Fibroblast of lung (primary cell): ENCODE data around the gene SERF2. TPM values are rescaled to one million over a fixed set of nuclear protein-coding genes. Genes with fewer than 3 reads are reported as not detected.

ENCODE experiments used
- DNase-seq, 2 donors: peaks; one replicate each; pipeline versions ENCODE4 v3.0.0 to v3.0.0-alpha.2; 2010; ENCODE audit warnings: low read depth in 2 of 2
- H2AFZ ChIP-seq: 2 replicates; pipeline ENCODE4 v1.5.1; 2012; ENCODE audit warnings: low read length, control low read depth, inconsistent platforms
- H3K27ac ChIP-seq: 2 replicates; pipeline ENCODE4 v1.5.1; 2011; ENCODE audit warnings: low read length, control low read depth; ENCODE audit not compliant: insufficient read depth
- H3K27me3 ChIP-seq: 2 replicates; pipeline ENCODE4 v1.5.1; 2011; ENCODE audit warnings: mild to moderate bottlenecking, low read length; ENCODE audit not compliant: control insufficient read depth, insufficient read depth
- H3K36me3 ChIP-seq: 2 replicates; pipeline ENCODE4 v1.5.1; 2011; ENCODE audit warnings: low read length; ENCODE audit not compliant: control insufficient read depth, insufficient read depth
- H3K4me1 ChIP-seq: 2 replicates; pipeline ENCODE4 v1.5.1; 2011; ENCODE audit warnings: low read length; ENCODE audit not compliant: control insufficient read depth, insufficient read depth; ENCODE audit errors: extremely low read depth
- H3K4me2 ChIP-seq: 2 replicates; pipeline ENCODE4 v1.5.1; 2011; ENCODE audit warnings: low read length, control low read depth; ENCODE audit not compliant: insufficient read depth; ENCODE audit errors: extremely low read depth
- H3K4me3 ChIP-seq, 4 experiments: fragments of 200-600 bp in 1 of 4; sonication (generic) in 1 of 4; replicated peaks in 1 of 4; 2 replicates each; pipeline ENCODE4 v1.5.1; 2011 to 2016; ENCODE audit warnings: low read length in 4 of 4, low read depth in 3 of 4, mild to moderate bottlenecking in 3 of 4, control low read depth in 2 of 4, inconsistent platforms in 1 of 4, mixed read lengths in 1 of 4; ENCODE audit not compliant: insufficient read depth in 1 of 4; ENCODE audit errors: control extremely low read depth in 1 of 4
- H3K79me2 ChIP-seq: 2 replicates; pipeline ENCODE4 v1.5.1; 2012; ENCODE audit warnings: mild to moderate bottlenecking, low read length, inconsistent platforms; ENCODE audit not compliant: control insufficient read depth, insufficient read depth
- H3K9ac ChIP-seq: 2 replicates; pipeline ENCODE4 v1.5.1; 2011; ENCODE audit warnings: mild to moderate bottlenecking, low read length, control low read depth; ENCODE audit not compliant: insufficient read depth
- H3K9me3 ChIP-seq: 2 replicates; pipeline ENCODE4 v1.5.1; 2012; ENCODE audit warnings: low read depth, low read length; ENCODE audit not compliant: control insufficient read depth, insufficient read depth
- H4K20me1 ChIP-seq: 2 replicates; pipeline ENCODE4 v1.5.1; 2011; ENCODE audit warnings: low read length; ENCODE audit not compliant: control insufficient read depth, insufficient read depth; ENCODE audit errors: extremely low read depth
- CTCF ChIP-seq, 2 donors: IDR thresholded peaks in 1 of 2; conservative IDR thresholded peaks in 1 of 2; 1 replicate in 1 of 2; 2 replicates in 1 of 2; pipeline ENCODE4 v1.5.1; 2011 to 2012; ENCODE audit warnings: low read length in 2 of 2, control low read depth in 1 of 2, inconsistent platforms in 1 of 2, low read depth in 1 of 2, mild to moderate bottlenecking in 1 of 2
- EZH2 ChIP-seq: IDR thresholded peaks from 2 replicates; pipeline ENCODE4 v1.5.1; 2012; ENCODE audit warnings: low read length, control low read depth, mild to moderate bottlenecking; ENCODE audit errors: missing control alignments
- polyA plus RNA-seq, 2 donors: library from polyadenylated mRNA; depleted of rRNA in 1 of 2; stranded (reverse) in 1 of 2; unstranded in 1 of 2; fragments of >200 nt; gene quantifications; 2 replicates each; pipeline ENCODE4 v1.2.1, GENCODE V29; 2011 to 2012; ENCODE audit warnings: missing spikeins in 1 of 2
- total RNA-seq: library from RNA; depleted of rRNA; stranded (reverse); fragments of >200 nt; gene quantifications from 2 replicates; pipeline ENCODE4 v1.2.1, GENCODE V29; 2014

The SERF2 gene
- total and polyA plus RNA-seq, 2 donors (not counting 1 experiment from before 2014, with no cell fraction given): 371 to 1,159 TPM

- Histone ChIP-seq H2AFZ (no peak overlapping the region), H3K79me2 (peaks cover 32% of the 10 kb centered on the region), H3K27me3 (no peaks in the 10 kb centered on the region), H3K9ac (peak overlapping the region; percentile 98), H4K20me1 (no peaks in the 10 kb centered on the region), H3K36me3 (peaks cover 20% of the 10 kb centered on the region), H3K4me2 (peak overlapping the region; percentile 94), H3K27ac (peak overlapping the region; percentile 97), H3K4me3 (peak overlapping the region; percentile 41 to 100 (median 89)), H3K9me3 (no peaks in the 10 kb centered on the region), H3K4me1 (peaks cover 14% of the 10 kb centered on the region)
- no peak for TF ChIP-seq EZH2
- TF ChIP-seq CTCF (conservative IDR thresholded peaks at IDR 0.05 in 1 of 2, IDR thresholded peaks at IDR 0.05 in 1 of 2; ENCODE audit: low read depth in 1 of 2, low read length in 2 of 2): peak in 1 of 2 donors; percentile 20
- DNase-seq: peak in 1 of 2 donors; percentile 39
Observed at GRCh38 chr15:43792761-43793476, 799 bp downstream of the SERF2 start.

GRCh38 chr15:43793647-43794046 lies 1.5 kb downstream of the SERF2 start:
- peaks cover 32% of the 10 kb centered on the region for H3K79me2 ChIP-seq
- H3K4me2 ChIP-seq: peak overlapping the region; percentile 94
- H3K4me3 ChIP-seq: peak overlapping the region; percentile 41 to 100 (median 89)
- H2AFZ ChIP-seq: no peak overlapping the region
- no peaks in the 10 kb centered on the region for H3K27me3 ChIP-seq
- peak overlapping the region; percentile 97 for H3K27ac ChIP-seq
- no peak overlapping the region for H3K9ac ChIP-seq
- peaks cover 20% of the 10 kb centered on the region for H3K36me3 ChIP-seq
- TF ChIP-seq EZH2 (no peak), CTCF (conservative IDR thresholded peaks at IDR 0.05 in 1 of 2, IDR thresholded peaks at IDR 0.05 in 1 of 2; ENCODE audit: low read depth in 1 of 2, low read length in 2 of 2) (no peak)
- no peak for DNase-seq
- H4K20me1 ChIP-seq: no peaks in the 10 kb centered on the region
- H3K4me1 ChIP-seq: peaks cover 14% of the 10 kb centered on the region
- no peaks in the 10 kb centered on the region for H3K9me3 ChIP-seq

GRCh38 chr15:43794269-43795037 lies 2.3 kb downstream of the SERF2 start:
- peaks cover 32% of the 10 kb centered on the region for H3K79me2 ChIP-seq

More at GRCh38 chr15:43794269-43795037, 2.3 kb downstream of the SERF2 start:
- Histone ChIP-seq H2AFZ (no peak overlapping the region), H3K27ac (peak overlapping the region; percentile 51), H3K27me3 (no peaks in the 10 kb centered on the region), H3K36me3 (peaks cover 22% of the 10 kb centered on the region), H4K20me1 (no peaks in the 10 kb centered on the region), H3K4me2 (peak overlapping the region; percentile 94), H3K4me1 (peaks cover 14% of the 10 kb centered on the region), H3K9me3 (no peaks in the 10 kb centered on the region), H3K4me3 (peak overlapping the region in 2 of 4 experiments; percentile 4 to 100), H3K9ac (no peak overlapping the region)
- peak; percentile 40 to 72 for DNase-seq
- TF ChIP-seq CTCF (conservative IDR thresholded peaks at IDR 0.05 in 1 of 2, IDR thresholded peaks at IDR 0.05 in 1 of 2; ENCODE audit: low read depth in 1 of 2, low read length in 2 of 2): no peak
- TF ChIP-seq EZH2: no peak
